ENCODE data around the gene PHLPP1. TPM values are rescaled to one million over a fixed set of nuclear protein-coding genes. Genes with fewer than 3 reads are reported as not detected.

Gene PHLPP1
- total RNA-seq, 1 experiment from 2014 or later = 14.7 TPM

GRCh38 chr18:62876111-62876510 lies 160.8 kb downstream of the PHLPP1 start:
- ChIA-PET CTCF (no interaction called here), RAD21 (ENCODE audit: low non-redundant PET in 1 of 2, low total read pairs in 2 of 2, uncharacterized antibody in 2 of 2, unreplicated experiment in 2 of 2) (no interaction called here), POLR2A (no interaction called here)
- Histone ChIP-seq H3K9me2 (ENCODE audit: insufficient read depth) (no peaks in the 10 kb centered on the region), H3K9ac (ENCODE audit: low read length) (peak overlapping the region; percentile 13; the same call in 1 of the 2 replicates), H3K79me2 (ENCODE audit: insufficient read depth, low read length) (no peaks in the 10 kb centered on the region), H2AFZ (ENCODE audit: low read depth, low read length, poor library complexity, severe bottlenecking) (no peak overlapping the region), H3K4me3 (replicated peaks in 1 of 2; ENCODE audit: low read depth in 1 of 2, low read length in 2 of 2) (peak overlapping the region in 1 of 2 experiments; percentile 33; a peak in 1 of 4 replicates), H3K27ac (ENCODE audit: low read depth, low read length) (no peak overlapping the region; the same call in 1 of the 2 replicates), H3K4me2 (ENCODE audit: low read length) (peak overlapping the region; percentile 61), H4K20me1 (ENCODE audit: insufficient read depth) (no peaks in the 10 kb centered on the region), H3K9me3 (ENCODE audit: control insufficient read depth in 1 of 2, insufficient read depth in 1 of 2, low read depth in 1 of 2, low read length in 2 of 2) (no peaks in the 10 kb centered on the region), H3K4me1 (ENCODE audit: control insufficient read depth in 1 of 2, insufficient read depth in 2 of 2, low read length in 2 of 2) (peaks cover 52 to 92% of the 10 kb centered on the region in 2 experiments), H3K27me3 (ENCODE audit: insufficient read depth, low read length) (no peaks in the 10 kb centered on the region), H3K36me3 (ENCODE audit: control insufficient read depth in 1 of 2, insufficient read depth in 2 of 2, low read length in 2 of 2) (no peaks in the 10 kb centered on the region)
- no peak for DNase-seq (ENCODE audit: low read depth, low spot score)
- no TSS peak for BruUV-seq (replicated peaks)
- TF ChIP-seq CBX3 (IDR thresholded peaks at IDR 0.05; ENCODE audit: low read depth) (no peak), EZH2phosphoT487 (IDR thresholded peaks at IDR 0.05; ENCODE audit: borderline replicate concordance) (no peak), EZH2 (IDR thresholded peaks at IDR 0.05) (no peak), JUND (IDR thresholded peaks at IDR 0.05) (peak; percentile 40), ELF1 (IDR thresholded peaks at IDR 0.05; ENCODE audit: borderline replicate concordance, low read depth) (no peak), ZNF274 (IDR thresholded peaks at IDR 0.05; ENCODE audit: low read depth, low read length) (no peak), CEBPB (IDR thresholded peaks at IDR 0.05; ENCODE audit: low read depth) (no peak), REST (IDR thresholded peaks at IDR 0.05; ENCODE audit: low read depth) (no peak), ZBTB33 (IDR thresholded peaks at IDR 0.05; ENCODE audit: extremely low read depth, insufficient replicate concordance, low read length) (no peak), ZFX (IDR thresholded peaks at IDR 0.05) (no peak), FOSL1 (IDR thresholded peaks at IDR 0.05; ENCODE audit: low read depth) (0 out of 2 replicates have a peak, but pooled peaks have one; percentile 8)
- intact Hi-C loops (cut with micrococcal nuclease) = no loop called here
- ATAC-seq = peak; percentile 48; the same call in 1 of the 2 replicates

Measured in HCT116 (cell line).